ENCODE results near the gene CFAP68.

DNA sequence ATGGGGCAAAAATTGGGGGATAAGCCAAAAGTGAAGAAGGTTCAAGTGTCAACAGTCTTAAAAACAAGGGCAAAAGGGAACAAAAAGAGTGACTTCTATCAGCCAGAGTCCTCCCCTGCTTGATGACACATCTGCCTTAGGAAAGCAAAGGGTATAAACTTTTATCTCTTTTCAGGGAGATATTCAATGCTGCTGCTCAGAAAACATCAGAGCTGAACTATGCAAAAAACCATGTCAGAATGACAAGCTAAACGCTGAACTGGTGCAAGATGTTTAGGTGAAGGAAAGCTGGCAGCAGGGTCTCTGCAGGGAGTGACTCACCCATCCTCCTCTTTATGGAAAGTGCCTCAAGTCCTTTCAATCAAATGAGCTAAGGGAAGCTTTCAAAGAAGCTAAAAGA lies 32.7 kb upstream of the CFAP68 start:
- TF ChIP-seq SPI1 (IDR thresholded peaks at IDR 0.05; ENCODE audit: low read depth, low read length) (no peak), POLR2A (IDR thresholded peaks at IDR 0.05; ENCODE audit: low read depth, low read length) (no peak), POLR2AphosphoS5 (IDR thresholded peaks at IDR 0.05; ENCODE audit: low read depth, low read length) (no peak), POU2F2 (IDR thresholded peaks at IDR 0.05; ENCODE audit: low read depth, low read length) (no peak)

Measured in GM12891 (cell line).